ENCODE data around the gene LGALS16. TPM values are rescaled to one million over a fixed set of nuclear protein-coding genes. Genes with fewer than 3 reads are reported as not detected.

LGALS16 gene
- total and polyA plus RNA-seq, 10 of the 15 experiments (the other 5 are each of a cell fraction or from before 2014, with no cell fraction given), result not detected

DNA sequence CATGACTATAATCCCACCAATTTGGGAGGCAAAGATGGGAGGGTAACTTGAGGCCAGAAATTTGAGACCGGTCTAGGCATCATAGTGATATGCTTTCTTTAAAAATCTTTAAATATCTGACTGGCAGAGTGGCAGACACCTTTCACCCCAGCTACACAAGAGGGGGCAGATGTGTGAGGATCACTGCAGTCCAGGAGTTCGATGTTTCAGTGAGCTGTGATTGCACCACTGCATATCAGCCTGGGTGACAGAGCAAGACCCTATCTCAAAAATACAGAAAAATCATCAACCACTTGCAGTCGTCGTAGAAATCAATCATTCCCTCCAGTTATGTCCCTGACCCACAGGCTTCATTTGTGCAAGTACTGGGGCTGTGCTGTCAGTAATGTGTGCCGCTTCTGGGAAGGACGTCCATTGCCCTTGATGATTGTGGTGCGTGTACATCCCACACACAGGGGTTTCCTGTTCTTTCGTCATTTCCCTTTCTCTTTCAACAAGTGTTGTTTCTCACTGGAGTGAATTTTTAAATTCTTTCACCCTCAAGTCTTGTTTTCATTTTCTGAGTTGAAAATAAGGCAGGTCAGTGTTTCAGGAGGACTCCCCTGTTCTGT lies 50.0 kb downstream of the LGALS16 start (continued):
- TF ChIP-seq, protein P1, sequence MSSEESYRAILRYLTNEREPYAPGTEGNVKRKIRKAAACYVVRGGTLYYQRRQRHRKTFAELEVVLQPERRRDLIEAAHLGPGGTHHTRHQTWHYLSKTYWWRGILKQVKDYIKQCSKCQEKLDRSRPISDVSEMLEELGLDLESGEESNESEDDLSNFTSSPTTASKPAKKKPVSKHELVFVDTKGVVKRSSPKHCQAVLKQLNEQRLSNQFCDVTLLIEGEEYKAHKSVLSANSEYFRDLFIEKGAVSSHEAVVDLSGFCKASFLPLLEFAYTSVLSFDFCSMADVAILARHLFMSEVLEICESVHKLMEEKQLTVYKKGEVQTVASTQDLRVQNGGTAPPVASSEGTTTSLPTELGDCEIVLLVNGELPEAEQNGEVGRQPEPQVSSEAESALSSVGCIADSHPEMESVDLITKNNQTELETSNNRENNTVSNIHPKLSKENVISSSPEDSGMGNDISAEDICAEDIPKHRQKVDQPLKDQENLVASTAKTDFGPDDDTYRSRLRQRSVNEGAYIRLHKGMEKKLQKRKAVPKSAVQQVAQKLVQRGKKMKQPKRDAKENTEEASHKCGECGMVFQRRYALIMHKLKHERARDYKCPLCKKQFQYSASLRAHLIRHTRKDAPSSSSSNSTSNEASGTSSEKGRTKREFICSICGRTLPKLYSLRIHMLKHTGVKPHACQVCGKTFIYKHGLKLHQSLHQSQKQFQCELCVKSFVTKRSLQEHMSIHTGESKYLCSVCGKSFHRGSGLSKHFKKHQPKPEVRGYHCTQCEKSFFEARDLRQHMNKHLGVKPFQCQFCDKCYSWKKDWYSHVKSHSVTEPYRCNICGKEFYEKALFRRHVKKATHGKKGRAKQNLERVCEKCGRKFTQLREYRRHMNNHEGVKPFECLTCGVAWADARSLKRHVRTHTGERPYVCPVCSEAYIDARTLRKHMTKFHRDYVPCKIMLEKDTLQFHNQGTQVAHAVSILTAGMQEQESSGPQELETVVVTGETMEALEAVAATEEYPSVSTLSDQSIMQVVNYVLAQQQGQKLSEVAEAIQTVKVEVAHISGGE (CRISPR knock-in tag; IDR thresholded peaks at IDR 0.05), result no peak
- TF ChIP-seq SIN3A (IDR thresholded peaks at IDR 0.05; ENCODE audit: low read depth, low read length), result no peak
- TF ChIP-seq, protein P2, sequence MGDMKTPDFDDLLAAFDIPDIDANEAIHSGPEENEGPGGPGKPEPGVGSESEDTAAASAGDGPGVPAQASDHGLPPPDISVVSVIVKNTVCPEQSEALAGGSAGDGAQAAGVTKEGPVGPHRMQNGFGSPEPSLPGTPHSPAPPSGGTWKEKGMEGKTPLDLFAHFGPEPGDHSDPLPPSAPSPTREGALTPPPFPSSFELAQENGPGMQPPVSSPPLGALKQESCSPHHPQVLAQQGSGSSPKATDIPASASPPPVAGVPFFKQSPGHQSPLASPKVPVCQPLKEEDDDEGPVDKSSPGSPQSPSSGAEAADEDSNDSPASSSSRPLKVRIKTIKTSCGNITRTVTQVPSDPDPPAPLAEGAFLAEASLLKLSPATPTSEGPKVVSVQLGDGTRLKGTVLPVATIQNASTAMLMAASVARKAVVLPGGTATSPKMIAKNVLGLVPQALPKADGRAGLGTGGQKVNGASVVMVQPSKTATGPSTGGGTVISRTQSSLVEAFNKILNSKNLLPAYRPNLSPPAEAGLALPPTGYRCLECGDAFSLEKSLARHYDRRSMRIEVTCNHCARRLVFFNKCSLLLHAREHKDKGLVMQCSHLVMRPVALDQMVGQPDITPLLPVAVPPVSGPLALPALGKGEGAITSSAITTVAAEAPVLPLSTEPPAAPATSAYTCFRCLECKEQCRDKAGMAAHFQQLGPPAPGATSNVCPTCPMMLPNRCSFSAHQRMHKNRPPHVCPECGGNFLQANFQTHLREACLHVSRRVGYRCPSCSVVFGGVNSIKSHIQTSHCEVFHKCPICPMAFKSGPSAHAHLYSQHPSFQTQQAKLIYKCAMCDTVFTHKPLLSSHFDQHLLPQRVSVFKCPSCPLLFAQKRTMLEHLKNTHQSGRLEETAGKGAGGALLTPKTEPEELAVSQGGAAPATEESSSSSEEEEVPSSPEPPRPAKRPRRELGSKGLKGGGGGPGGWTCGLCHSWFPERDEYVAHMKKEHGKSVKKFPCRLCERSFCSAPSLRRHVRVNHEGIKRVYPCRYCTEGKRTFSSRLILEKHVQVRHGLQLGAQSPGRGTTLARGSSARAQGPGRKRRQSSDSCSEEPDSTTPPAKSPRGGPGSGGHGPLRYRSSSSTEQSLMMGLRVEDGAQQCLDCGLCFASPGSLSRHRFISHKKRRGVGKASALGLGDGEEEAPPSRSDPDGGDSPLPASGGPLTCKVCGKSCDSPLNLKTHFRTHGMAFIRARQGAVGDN (IDR thresholded peaks at IDR 0.05), result peak; percentile 46
- TF ChIP-seq CREB1 (IDR thresholded peaks at IDR 0.05; ENCODE audit: low read depth), result peak; percentile 59; the same call in 1 of the 2 replicates
- no peak for TF ChIP-seq TCF12 (IDR thresholded peaks at IDR 0.05; ENCODE audit: low read depth, low read length)
- TF ChIP-seq, protein P3, sequence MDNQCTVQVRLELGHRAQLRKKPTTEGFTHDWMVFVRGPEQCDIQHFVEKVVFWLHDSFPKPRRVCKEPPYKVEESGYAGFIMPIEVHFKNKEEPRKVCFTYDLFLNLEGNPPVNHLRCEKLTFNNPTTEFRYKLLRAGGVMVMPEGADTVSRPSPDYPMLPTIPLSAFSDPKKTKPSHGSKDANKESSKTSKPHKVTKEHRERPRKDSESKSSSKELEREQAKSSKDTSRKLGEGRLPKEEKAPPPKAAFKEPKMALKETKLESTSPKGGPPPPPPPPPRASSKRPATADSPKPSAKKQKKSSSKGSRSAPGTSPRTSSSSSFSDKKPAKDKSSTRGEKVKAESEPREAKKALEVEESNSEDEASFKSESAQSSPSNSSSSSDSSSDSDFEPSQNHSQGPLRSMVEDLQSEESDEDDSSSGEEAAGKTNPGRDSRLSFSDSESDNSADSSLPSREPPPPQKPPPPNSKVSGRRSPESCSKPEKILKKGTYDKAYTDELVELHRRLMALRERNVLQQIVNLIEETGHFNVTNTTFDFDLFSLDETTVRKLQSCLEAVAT (IDR thresholded peaks at IDR 0.05), result peak; percentile 74; the same call in 1 of the 2 replicates
- TF ChIP-seq IKZF2 (IDR thresholded peaks at IDR 0.05), result peak in 1 of 2 experiments; percentile 41; a peak in 2 of 4 replicates
- TF ChIP-seq YY1 (IDR thresholded peaks at IDR 0.05; ENCODE audit: low read depth, low read length), result peak; percentile 77
- peak; percentile 29; the same call in 1 of the 2 replicates for TF ChIP-seq PAX5 (IDR thresholded peaks at IDR 0.05; ENCODE audit: borderline replicate concordance, low read depth, low read length)
- TF ChIP-seq, protein P4, sequence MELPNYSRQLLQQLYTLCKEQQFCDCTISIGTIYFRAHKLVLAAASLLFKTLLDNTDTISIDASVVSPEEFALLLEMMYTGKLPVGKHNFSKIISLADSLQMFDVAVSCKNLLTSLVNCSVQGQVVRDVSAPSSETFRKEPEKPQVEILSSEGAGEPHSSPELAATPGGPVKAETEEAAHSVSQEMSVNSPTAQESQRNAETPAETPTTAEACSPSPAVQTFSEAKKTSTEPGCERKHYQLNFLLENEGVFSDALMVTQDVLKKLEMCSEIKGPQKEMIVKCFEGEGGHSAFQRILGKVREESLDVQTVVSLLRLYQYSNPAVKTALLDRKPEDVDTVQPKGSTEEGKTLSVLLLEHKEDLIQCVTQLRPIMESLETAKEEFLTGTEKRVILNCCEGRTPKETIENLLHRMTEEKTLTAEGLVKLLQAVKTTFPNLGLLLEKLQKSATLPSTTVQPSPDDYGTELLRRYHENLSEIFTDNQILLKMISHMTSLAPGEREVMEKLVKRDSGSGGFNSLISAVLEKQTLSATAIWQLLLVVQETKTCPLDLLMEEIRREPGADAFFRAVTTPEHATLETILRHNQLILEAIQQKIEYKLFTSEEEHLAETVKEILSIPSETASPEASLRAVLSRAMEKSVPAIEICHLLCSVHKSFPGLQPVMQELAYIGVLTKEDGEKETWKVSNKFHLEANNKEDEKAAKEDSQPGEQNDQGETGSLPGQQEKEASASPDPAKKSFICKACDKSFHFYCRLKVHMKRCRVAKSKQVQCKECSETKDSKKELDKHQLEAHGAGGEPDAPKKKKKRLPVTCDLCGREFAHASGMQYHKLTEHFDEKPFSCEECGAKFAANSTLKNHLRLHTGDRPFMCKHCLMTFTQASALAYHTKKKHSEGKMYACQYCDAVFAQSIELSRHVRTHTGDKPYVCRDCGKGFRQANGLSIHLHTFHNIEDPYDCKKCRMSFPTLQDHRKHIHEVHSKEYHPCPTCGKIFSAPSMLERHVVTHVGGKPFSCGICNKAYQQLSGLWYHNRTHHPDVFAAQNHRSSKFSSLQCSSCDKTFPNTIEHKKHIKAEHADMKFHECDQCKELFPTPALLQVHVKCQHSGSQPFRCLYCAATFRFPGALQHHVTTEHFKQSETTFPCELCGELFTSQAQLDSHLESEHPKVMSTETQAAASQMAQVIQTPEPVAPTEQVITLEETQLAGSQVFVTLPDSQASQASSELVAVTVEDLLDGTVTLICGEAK (IDR thresholded peaks at IDR 0.05; ENCODE audit: borderline replicate concordance), result no peak

Measured in GM12878 (cell line).